K562 (cell line): ENCODE results near the gene PLAA. TPM values are rescaled to one million over a fixed set of nuclear protein-coding genes. Genes with fewer than 3 reads are reported as not detected.

Experiments used
- MBD2 ChIP-seq: sonication (generic); IDR thresholded peaks from 2 replicates; pipeline ENCODE4 v1.6.1; 2016; ENCODE audit warnings: low read depth, borderline replicate concordance
- ZNF140 ChIP-seq: fragments of 250-450 bp; sonication (Bioruptor Pico); IDR thresholded peaks from 2 replicates; pipeline ENCODE4 v1.8.0; 2021; ENCODE audit warnings: moderate library complexity, mild to moderate bottlenecking, inconsistent platforms
- ZNF212 ChIP-seq: fragments of 450-650 bp; formaldehyde crosslinking; IDR thresholded peaks from 2 replicates; pipeline ENCODE4 v1.4.0; 2020; ENCODE audit warnings: mild to moderate bottlenecking
- polyA plus RNA-seq, 8 experiments: library from polyadenylated mRNA; depleted of rRNA in 4 of 8; stranded (reverse) in 5 of 8; unstranded in 3 of 8; fragments of >200 nt; fragmentation: Nextera tagmentation in 2 of 8; fragmentation: Illumina TruSeq in 1 of 8; extraction: Ambion mirVana in 2 of 8; extraction: Trizol in 1 of 8; gene quantifications; 2 replicates each; pipeline versions ENCODE4 v1.2.1 to v1.2.3, GENCODE V29; 2011 to 2014; ENCODE audit warnings: inconsistent platforms in 1 of 8, missing spikeins in 1 of 8
- total RNA-seq, 7 experiments: library from RNA; depleted of rRNA in 6 of 7; stranded (reverse); fragments of >200 nt in 6 of 7; fragmentation: Illumina TruSeq in 2 of 7; extraction: Trizol in 2 of 7; gene quantifications; 2 replicates each; pipeline versions ENCODE4 v1.2.1 to v1.2.3, GENCODE V29; 2011 to 2021; ENCODE audit warnings: low replicate concordance in 1 of 7
- TF ChIP-seq, protein P1 (sequence below): fragments of 250-450 bp; sonication (Bioruptor Pico); IDR thresholded peaks from 2 replicates; pipeline ENCODE4 v1.4.0; 2020
- TF ChIP-seq, protein P2 (sequence below), 2 experiments: IDR thresholded peaks; 2 replicates each; pipeline ENCODE4 v1.6.1; 2012; ENCODE audit warnings: improper control_type of control experiment in 2 of 2, low read depth in 2 of 2, low read length in 2 of 2, borderline replicate concordance in 1 of 2
- TF ChIP-seq, protein P3 (sequence below), 2 experiments: fragments of 450-650 bp; conservative IDR thresholded peaks; 2 replicates each; pipeline ENCODE4 v1.6.1; 2017; ENCODE audit warnings: mild to moderate bottlenecking in 2 of 2, moderate library complexity in 2 of 2

PLAA gene
- total and polyA plus RNA-seq, 9 of the 15 experiments (the other 6 are each of a cell fraction or from before 2014, with no cell fraction given): 3.5 to 20.7 (median 16.6) TPM

DNA sequence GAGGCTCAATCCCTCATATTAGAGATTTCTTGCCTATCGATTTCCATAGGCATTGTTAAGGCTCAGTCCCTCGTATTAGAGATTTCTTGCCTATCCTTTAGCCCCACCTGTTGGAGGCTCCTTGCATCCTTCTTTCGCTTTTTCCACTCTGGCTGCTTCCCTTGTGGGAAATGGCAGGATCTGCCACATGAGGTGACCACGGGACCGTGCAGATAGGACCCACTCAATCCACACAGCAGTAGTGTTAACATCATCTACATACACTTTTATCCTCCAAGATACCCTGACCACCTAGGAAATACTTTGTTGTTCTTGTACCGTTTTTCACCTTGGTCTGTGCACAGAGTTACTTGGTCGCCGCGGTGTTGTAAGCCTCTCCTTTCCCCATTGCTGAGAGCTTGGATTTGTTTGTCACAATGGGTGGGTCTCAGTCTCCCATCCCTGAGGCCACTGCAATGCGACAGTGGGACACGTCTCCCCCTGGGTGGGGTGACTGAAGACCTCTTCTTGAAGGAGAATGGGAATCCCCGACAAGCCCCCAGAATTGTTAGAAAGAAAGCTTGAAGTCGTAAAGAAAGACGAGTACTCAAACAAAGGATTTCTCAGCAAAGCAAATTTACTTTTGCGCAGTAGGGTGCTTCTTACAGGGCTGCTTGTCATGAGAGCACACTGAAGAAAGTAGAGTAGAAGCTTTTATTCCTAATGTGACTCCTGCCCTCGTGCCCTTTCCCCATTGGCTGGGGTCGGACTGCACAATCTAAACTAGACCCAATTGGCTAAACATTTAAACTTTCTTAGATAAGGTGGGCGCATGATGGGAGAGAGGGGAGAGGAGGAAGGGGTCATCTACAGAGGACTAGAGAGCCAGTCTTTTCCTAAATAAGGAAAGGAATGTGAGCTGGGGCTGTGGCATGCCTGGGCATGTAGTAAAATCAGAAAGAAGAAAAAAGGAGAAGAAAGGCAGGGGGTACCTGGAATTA lies 29.0 kb upstream of the PLAA start (continued):
- TF ChIP-seq, protein P1, sequence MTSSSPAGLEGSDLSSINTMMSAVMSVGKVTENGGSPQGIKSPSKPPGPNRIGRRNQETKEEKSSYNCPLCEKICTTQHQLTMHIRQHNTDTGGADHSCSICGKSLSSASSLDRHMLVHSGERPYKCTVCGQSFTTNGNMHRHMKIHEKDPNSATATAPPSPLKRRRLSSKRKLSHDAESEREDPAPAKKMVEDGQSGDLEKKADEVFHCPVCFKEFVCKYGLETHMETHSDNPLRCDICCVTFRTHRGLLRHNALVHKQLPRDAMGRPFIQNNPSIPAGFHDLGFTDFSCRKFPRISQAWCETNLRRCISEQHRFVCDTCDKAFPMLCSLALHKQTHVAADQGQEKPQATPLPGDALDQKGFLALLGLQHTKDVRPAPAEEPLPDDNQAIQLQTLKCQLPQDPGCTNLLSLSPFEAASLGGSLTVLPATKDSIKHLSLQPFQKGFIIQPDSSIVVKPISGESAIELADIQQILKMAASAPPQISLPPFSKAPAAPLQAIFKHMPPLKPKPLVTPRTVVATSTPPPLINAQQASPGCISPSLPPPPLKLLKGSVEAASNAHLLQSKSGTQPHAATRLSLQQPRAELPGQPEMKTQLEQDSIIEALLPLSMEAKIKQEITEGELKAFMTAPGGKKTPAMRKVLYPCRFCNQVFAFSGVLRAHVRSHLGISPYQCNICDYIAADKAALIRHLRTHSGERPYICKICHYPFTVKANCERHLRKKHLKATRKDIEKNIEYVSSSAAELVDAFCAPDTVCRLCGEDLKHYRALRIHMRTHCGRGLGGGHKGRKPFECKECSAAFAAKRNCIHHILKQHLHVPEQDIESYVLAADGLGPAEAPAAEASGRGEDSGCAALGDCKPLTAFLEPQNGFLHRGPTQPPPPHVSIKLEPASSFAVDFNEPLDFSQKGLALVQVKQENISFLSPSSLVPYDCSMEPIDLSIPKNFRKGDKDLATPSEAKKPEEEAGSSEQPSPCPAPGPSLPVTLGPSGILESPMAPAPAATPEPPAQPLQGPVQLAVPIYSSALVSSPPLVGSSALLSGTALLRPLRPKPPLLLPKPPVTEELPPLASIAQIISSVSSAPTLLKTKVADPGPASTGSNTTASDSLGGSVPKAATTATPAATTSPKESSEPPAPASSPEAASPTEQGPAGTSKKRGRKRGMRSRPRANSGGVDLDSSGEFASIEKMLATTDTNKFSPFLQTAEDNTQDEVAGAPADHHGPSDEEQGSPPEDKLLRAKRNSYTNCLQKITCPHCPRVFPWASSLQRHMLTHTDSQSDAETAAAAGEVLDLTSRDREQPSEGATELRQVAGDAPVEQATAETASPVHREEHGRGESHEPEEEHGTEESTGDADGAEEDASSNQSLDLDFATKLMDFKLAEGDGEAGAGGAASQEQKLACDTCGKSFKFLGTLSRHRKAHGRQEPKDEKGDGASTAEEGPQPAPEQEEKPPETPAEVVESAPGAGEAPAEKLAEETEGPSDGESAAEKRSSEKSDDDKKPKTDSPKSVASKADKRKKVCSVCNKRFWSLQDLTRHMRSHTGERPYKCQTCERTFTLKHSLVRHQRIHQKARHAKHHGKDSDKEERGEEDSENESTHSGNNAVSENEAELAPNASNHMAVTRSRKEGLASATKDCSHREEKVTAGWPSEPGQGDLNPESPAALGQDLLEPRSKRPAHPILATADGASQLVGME: no peak
- TF ChIP-seq ZNF140 (CRISPR knock-in tag) (no peak), ZNF212 (no peak), MBD2 (no peak)
- TF ChIP-seq, protein P2, sequence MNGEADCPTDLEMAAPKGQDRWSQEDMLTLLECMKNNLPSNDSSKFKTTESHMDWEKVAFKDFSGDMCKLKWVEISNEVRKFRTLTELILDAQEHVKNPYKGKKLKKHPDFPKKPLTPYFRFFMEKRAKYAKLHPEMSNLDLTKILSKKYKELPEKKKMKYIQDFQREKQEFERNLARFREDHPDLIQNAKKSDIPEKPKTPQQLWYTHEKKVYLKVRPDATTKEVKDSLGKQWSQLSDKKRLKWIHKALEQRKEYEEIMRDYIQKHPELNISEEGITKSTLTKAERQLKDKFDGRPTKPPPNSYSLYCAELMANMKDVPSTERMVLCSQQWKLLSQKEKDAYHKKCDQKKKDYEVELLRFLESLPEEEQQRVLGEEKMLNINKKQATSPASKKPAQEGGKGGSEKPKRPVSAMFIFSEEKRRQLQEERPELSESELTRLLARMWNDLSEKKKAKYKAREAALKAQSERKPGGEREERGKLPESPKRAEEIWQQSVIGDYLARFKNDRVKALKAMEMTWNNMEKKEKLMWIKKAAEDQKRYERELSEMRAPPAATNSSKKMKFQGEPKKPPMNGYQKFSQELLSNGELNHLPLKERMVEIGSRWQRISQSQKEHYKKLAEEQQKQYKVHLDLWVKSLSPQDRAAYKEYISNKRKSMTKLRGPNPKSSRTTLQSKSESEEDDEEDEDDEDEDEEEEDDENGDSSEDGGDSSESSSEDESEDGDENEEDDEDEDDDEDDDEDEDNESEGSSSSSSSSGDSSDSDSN (IDR thresholded peaks at IDR 0.05; ENCODE audit: borderline replicate concordance in 1 of 2, low read depth in 2 of 2, low read length in 2 of 2): no peak
- TF ChIP-seq, protein P3, sequence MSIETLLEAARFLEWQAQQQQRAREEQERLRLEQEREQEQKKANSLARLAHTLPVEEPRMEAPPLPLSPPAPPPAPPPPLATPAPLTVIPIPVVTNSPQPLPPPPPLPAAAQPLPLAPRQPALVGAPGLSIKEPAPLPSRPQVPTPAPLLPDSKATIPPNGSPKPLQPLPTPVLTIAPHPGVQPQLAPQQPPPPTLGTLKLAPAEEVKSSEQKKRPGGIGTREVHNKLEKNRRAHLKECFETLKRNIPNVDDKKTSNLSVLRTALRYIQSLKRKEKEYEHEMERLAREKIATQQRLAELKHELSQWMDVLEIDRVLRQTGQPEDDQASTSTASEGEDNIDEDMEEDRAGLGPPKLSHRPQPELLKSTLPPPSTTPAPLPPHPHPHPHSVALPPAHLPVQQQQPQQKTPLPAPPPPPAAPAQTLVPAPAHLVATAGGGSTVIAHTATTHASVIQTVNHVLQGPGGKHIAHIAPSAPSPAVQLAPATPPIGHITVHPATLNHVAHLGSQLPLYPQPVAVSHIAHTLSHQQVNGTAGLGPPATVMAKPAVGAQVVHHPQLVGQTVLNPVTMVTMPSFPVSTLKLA (conservative IDR thresholded peaks at IDR 0.05): no peak
